Tibial nerve (tissue), 4 donors: ENCODE measurements around the gene EEF1AKMT3.

ENCODE experiments used
- CTCF ChIP-seq, 5 experiments: fragments of 200-600 bp in 3 of 5; fragments of 450-650 bp in 2 of 5; sonication (generic) in 3 of 5; IDR thresholded peaks; one replicate each; pipeline ENCODE4 v1.5.1; 2016 to 2019; ENCODE audit warnings: antibody characterized with exemption in 5 of 5, mild to moderate bottlenecking in 3 of 5, moderate library complexity in 2 of 5
- EP300 ChIP-seq, 2 donors: sonication (generic); formaldehyde crosslinking; IDR thresholded peaks; one replicate each; pipeline ENCODE4 v1.6.1; 2017; ENCODE audit warnings: antibody characterized with exemption in 2 of 2, mild to moderate bottlenecking in 1 of 2

- TF ChIP-seq CTCF (IDR thresholded peaks at IDR 0.05): no peak
- no peak for TF ChIP-seq EP300 (IDR thresholded peaks at IDR 0.05)
Observed at GRCh38 chr12:57724003-57724935, 48.1 kb upstream of the EEF1AKMT3 start.
